Peyer's patch (tissue), 4 donors: Measurements from ENCODE around the gene SUPT5H. TPM values are rescaled to one million over a fixed set of nuclear protein-coding genes. Genes with fewer than 3 reads are reported as not detected.

Source experiments
- DNase-seq, 3 donors: peaks; one replicate each; pipeline ENCODE4 v3.0.0-alpha.2; 2017 to 2019
- H3K27ac ChIP-seq, 4 donors: fragments of 200-600 bp; sonication (generic); one replicate each; pipeline ENCODE4 v1.5.1; 2016 to 2019
- H3K27me3 ChIP-seq, 2 donors: fragments of 200-600 bp; sonication (generic); one replicate each; pipeline ENCODE4 v1.5.1; 2019
- H3K36me3 ChIP-seq, 3 donors: fragments of 200-600 bp; sonication (generic); one replicate each; pipeline ENCODE4 v1.5.1; 2016 to 2019
- H3K4me1 ChIP-seq, 4 donors: fragments of 200-600 bp; sonication (generic); one replicate each; pipeline ENCODE4 v1.5.1; 2016 to 2019
- H3K4me3 ChIP-seq, 4 donors: fragments of 200-600 bp; sonication (generic); 1 replicate in 3 of 4; 2 replicates in 1 of 4; pipeline ENCODE4 v1.5.1; 2016 to 2019; ENCODE audit warnings: mild to moderate bottlenecking in 1 of 4
- H3K9me3 ChIP-seq, 4 donors: fragments of 200-600 bp; sonication (generic); one replicate each; pipeline ENCODE4 v1.5.1; 2016 to 2019; ENCODE audit warnings: mild to moderate bottlenecking in 1 of 4
- POLR2A ChIP-seq, 2 donors: fragments of 450-650 bp; IDR thresholded peaks; one replicate each; pipeline ENCODE4 v1.5.1; 2017; ENCODE audit warnings: antibody characterized with exemption in 2 of 2, mild to moderate bottlenecking in 2 of 2, moderate library complexity in 2 of 2
- total RNA-seq, 4 donors: library from RNA; depleted of rRNA; stranded (reverse); fragments of >200 nt; gene quantifications; one replicate each; pipeline ENCODE4 v1.1.0, GENCODE V29; 2016
- TF ChIP-seq, protein P1 (sequence below), 6 experiments: fragments of 450-650 bp in 4 of 6; fragments of 200-600 bp in 2 of 6; sonication (generic) in 1 of 6; IDR thresholded peaks; one replicate each; pipeline ENCODE4 v1.5.1; 2017 to 2019; ENCODE audit warnings: antibody characterized with exemption in 6 of 6, mild to moderate bottlenecking in 3 of 6, moderate library complexity in 1 of 6

The SUPT5H gene
- total RNA-seq, 4 donors from 2014 or later: 98.4 to 173 (median 160) TPM

DNA sequence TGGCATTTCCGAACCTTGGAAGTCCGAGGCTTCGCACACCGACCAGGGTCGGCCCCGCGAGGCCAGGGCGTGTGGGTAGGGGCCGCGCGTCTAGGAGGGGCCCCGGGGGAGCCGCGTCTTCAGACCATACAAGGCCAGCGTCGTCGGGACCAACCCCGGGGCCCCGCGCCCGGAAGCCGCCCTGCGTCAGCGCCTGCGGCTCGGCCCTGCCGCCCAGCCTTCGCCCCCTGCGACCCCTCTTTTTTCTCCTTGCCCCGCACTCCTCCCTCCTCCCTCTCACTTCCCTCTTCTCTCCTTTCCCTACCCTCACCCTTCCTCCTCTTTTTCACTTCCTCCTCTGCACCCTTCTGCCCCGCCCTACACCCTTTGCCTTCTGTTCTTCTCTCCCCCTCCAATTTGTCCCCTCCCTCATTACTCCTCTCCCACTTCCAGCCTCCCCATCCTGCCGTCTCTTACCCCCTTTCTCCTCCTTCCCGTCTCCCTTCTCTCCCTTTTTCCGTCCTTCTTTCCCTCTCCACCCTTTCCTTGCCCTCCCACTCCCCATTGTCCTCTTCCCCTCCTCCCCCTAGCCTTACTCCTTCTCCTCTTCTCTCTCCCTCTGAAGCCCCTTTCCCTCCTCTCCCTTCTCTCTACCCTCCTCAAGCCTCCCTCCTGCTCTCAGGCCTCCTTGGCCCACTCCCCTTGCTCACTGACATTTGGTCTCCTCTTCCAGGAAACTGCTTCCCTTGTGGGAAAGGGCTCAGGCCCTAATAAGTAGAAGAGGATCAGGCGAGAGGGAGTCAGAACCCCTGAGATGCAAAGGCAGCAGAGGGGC, 35.2 kb upstream of the SUPT5H start:
- Histone ChIP-seq H3K27me3 (no peaks in the 10 kb centered on the region), H3K4me3 (peak overlapping the region; percentile 78 to 96 (median 92)), H3K9me3 (no peaks in the 10 kb centered on the region), H3K36me3 (peaks cover 0 to 20% (median 4%) of the 10 kb centered on the region in 3 donors), H3K27ac (peak overlapping the region; percentile 98 to 100 (median 100)), H3K4me1 (peaks cover 0 to 43% (median 23%) of the 10 kb centered on the region in 4 donors)
- DNase-seq: peak; percentile 77 to 92 (median 86)
- TF ChIP-seq POLR2A (IDR thresholded peaks at IDR 0.05): peak; percentile 52 to 71
- TF ChIP-seq, protein P1, sequence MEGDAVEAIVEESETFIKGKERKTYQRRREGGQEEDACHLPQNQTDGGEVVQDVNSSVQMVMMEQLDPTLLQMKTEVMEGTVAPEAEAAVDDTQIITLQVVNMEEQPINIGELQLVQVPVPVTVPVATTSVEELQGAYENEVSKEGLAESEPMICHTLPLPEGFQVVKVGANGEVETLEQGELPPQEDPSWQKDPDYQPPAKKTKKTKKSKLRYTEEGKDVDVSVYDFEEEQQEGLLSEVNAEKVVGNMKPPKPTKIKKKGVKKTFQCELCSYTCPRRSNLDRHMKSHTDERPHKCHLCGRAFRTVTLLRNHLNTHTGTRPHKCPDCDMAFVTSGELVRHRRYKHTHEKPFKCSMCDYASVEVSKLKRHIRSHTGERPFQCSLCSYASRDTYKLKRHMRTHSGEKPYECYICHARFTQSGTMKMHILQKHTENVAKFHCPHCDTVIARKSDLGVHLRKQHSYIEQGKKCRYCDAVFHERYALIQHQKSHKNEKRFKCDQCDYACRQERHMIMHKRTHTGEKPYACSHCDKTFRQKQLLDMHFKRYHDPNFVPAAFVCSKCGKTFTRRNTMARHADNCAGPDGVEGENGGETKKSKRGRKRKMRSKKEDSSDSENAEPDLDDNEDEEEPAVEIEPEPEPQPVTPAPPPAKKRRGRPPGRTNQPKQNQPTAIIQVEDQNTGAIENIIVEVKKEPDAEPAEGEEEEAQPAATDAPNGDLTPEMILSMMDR (IDR thresholded peaks at IDR 0.05): peak in 1 of 6 experiments; percentile 17

DNA sequence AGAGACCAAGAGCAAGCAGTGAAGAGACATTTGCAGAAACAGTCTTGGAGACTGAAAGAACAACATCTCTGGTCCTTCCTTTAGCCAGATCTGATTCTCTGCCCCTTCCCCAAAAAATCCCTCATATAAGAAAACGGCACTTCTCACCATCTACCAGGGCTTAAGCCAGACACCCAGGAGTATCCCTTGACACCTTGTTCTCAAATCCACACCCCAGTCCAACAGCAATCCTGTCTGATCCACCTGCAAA, 34.6 kb upstream of the SUPT5H start:
- TF ChIP-seq, protein P1 (IDR thresholded peaks at IDR 0.05): no peak
- TF ChIP-seq POLR2A (IDR thresholded peaks at IDR 0.05): no peak
- Histone ChIP-seq H3K36me3 (peaks cover 0 to 20% (median 4%) of the 10 kb centered on the region in 3 donors), H3K27ac (peak overlapping the region; percentile 98 to 100 (median 100)), H3K4me1 (peaks cover 0 to 42% (median 17%) of the 10 kb centered on the region in 4 donors), H3K27me3 (no peaks in the 10 kb centered on the region), H3K9me3 (no peaks in the 10 kb centered on the region), H3K4me3 (peak overlapping the region; percentile 78 to 96 (median 92))
- no peak for DNase-seq

- Histone ChIP-seq H3K9me3 (no peaks in the 10 kb centered on the region), H3K36me3 (peaks cover 0 to 20% (median 4%) of the 10 kb centered on the region in 3 donors), H3K27ac (peak overlapping the region; percentile 98 to 100 (median 100)), H3K4me3 (peak overlapping the region; percentile 78 to 96 (median 92)), H3K27me3 (no peaks in the 10 kb centered on the region), H3K4me1 (peaks cover 0 to 44% (median 14%) of the 10 kb centered on the region in 4 donors)
- peak; percentile 88 to 91 for TF ChIP-seq POLR2A (IDR thresholded peaks at IDR 0.05)
- TF ChIP-seq, protein P1 (IDR thresholded peaks at IDR 0.05): peak in 3 of 6 experiments; percentile 3 to 28 (median 7)
- peak; percentile 50 to 88 (median 85) for DNase-seq
Measured at GRCh38 chr19:39411081-39411831, 34.1 kb upstream of the SUPT5H start.

DNA sequence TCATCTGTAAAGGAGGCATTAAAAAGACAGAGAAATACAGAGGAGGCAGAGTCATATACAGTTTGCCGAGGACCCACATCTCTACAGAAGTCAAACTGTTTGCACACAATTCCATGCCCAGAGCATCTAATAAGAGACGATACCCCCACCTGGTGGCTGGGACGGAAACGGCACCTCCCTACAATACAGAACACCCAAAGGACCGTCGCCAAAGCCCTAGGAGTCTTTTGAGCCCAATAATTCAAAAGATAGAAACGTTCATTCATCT, 33.6 kb upstream of the SUPT5H start:
- H3K4me3 ChIP-seq: peak overlapping the region; percentile 62 to 96 (median 84)
- H3K36me3 ChIP-seq: peaks cover 0 to 20% (median 4%) of the 10 kb centered on the region in 3 donors
- H3K27ac ChIP-seq: peak overlapping the region; percentile 98 to 100 (median 100)
- no peaks in the 10 kb centered on the region for H3K27me3 ChIP-seq
- DNase-seq: peak; percentile 90 to 98 (median 96)
- peaks cover 0 to 47% (median 14%) of the 10 kb centered on the region in 4 donors for H3K4me1 ChIP-seq
- H3K9me3 ChIP-seq: no peaks in the 10 kb centered on the region
- TF ChIP-seq, protein P1 (IDR thresholded peaks at IDR 0.05): peak; percentile 87 to 100 (median 98)
- TF ChIP-seq POLR2A (IDR thresholded peaks at IDR 0.05): no peak

- DNase-seq: peak; percentile 97 to 98 (median 97)
- peaks cover 0 to 47% (median 14%) of the 10 kb centered on the region in 4 donors for H3K4me1 ChIP-seq
- H3K27ac ChIP-seq: peak within 1 kb of the TSS; percentile 98 to 100 (median 100)
- peaks cover 0 to 17% (median 4%) of the 10 kb centered on the region in 3 donors for H3K36me3 ChIP-seq
- H3K27me3 ChIP-seq: no peaks in the 10 kb centered on the region
- H3K4me3 ChIP-seq: peak within 1 kb of the TSS; percentile 62 to 96 (median 84)
- TF ChIP-seq, protein P1 (IDR thresholded peaks at IDR 0.05): peak; percentile 78 to 92 (median 90)
- TF ChIP-seq POLR2A (IDR thresholded peaks at IDR 0.05): peak; percentile 84 to 93
- H3K9me3 ChIP-seq: no peaks in the 10 kb centered on the region
Measured at GRCh38 chr19:39412100-39412866, 33.1 kb upstream of the SUPT5H start, which contains the start of gene PLEKHG2. Gene PLEKHG2 (plus strand): TSS chr19:39412669. CDS start chr19:39414087, 1,418 bp downstream.
